ENCODE results near the gene ANKS1A.

The ANKS1A gene

GRCh38 chr6:35076997-35077712 lies 188.1 kb downstream of the ANKS1A start:
- DNase-seq, result no peak

- DNase-seq, result no peak
These were observed 188.7 kb downstream of the ANKS1A start for GRCh38 chr6:35077713-35078105.

GRCh38 chr6:35078226-35078850 lies 189.3 kb downstream of the ANKS1A start:
- no peak for DNase-seq

GRCh38 chr6:35078896-35079295 lies 189.8 kb downstream of the ANKS1A start:
- DNase-seq, result no peak

- DNase-seq, result no peak
These were observed 190.4 kb downstream of the ANKS1A start for GRCh38 chr6:35079311-35080000.

GRCh38 chr6:35080016-35080680 lies 191.1 kb downstream of the ANKS1A start:
- DNase-seq, result no peak

GRCh38 chr6:35080821-35081425 lies 191.9 kb downstream of the ANKS1A start:
- no peak for DNase-seq

- peak; percentile 21 for DNase-seq
These were observed 192.4 kb downstream of the ANKS1A start for GRCh38 chr6:35081426-35081851.

- DNase-seq, result no peak
These were observed 193.1 kb downstream of the ANKS1A start for GRCh38 chr6:35082046-35082732.

- no peak for DNase-seq
These were observed 193.8 kb downstream of the ANKS1A start for GRCh38 chr6:35082733-35083403.

- no peak for DNase-seq
These were observed 194.5 kb downstream of the ANKS1A start for GRCh38 chr6:35083507-35083906.

- DNase-seq, result no peak
These were observed 195.0 kb downstream of the ANKS1A start for GRCh38 chr6:35084041-35084491.

- no peak for DNase-seq
These were observed 195.6 kb downstream of the ANKS1A start for GRCh38 chr6:35084511-35085203.

GRCh38 chr6:35085359-35086281 lies 196.6 kb downstream of the ANKS1A start:
- DNase-seq, result no peak

- DNase-seq, result no peak
These were observed 197.2 kb downstream of the ANKS1A start for GRCh38 chr6:35086282-35086632.

GRCh38 chr6:35086636-35087360 lies 197.7 kb downstream of the ANKS1A start:
- DNase-seq, result no peak

- no peak for DNase-seq
These were observed 198.6 kb downstream of the ANKS1A start for GRCh38 chr6:35087361-35088280.

Data from fibroblast of skin of right biceps (primary cell).